Osteoblast (primary cell): Measurements from ENCODE around the gene SYN1. TPM values are rescaled to one million over a fixed set of nuclear protein-coding genes. Genes with fewer than 3 reads are reported as not detected.

Experiments
- DNase-seq: peaks from one replicate; pipeline ENCODE4 v3.0.0; 2011; ENCODE audit warnings: low spot score, mixed read lengths; ENCODE audit not compliant: insufficient read length; ENCODE audit errors: missing footprints
- H2AFZ ChIP-seq: 2 replicates; pipeline ENCODE4 v1.6.0; 2011; ENCODE audit warnings: mild to moderate bottlenecking, low read length
- H3K27ac ChIP-seq: 2 replicates; pipeline ENCODE4 v1.5.1; 2011; ENCODE audit warnings: mild to moderate bottlenecking, low read depth, low read length, moderate library complexity
- H3K27me3 ChIP-seq: 2 replicates; pipeline ENCODE4 v1.6.0; 2012; ENCODE audit warnings: mild to moderate bottlenecking, control low read depth, inconsistent platforms, low read length, moderate library complexity; ENCODE audit not compliant: insufficient read depth
- H3K36me3 ChIP-seq: 2 replicates; pipeline ENCODE4 v1.5.1; 2011; ENCODE audit warnings: mild to moderate bottlenecking, low read length, control low read depth, moderate library complexity; ENCODE audit not compliant: insufficient read depth
- H3K4me1 ChIP-seq: 2 replicates; pipeline ENCODE4 v1.5.1; 2011; ENCODE audit warnings: mild to moderate bottlenecking, low read length, control low read depth, moderate library complexity; ENCODE audit not compliant: insufficient read depth
- H3K4me2 ChIP-seq: 2 replicates; pipeline ENCODE4 v1.6.0; 2011; ENCODE audit warnings: mild to moderate bottlenecking, low read length; ENCODE audit not compliant: insufficient read depth
- H3K4me3 ChIP-seq: fragments of 200-600 bp; sonication (generic); 3 replicates; pipeline ENCODE4 v1.5.1; 2012; ENCODE audit warnings: mild to moderate bottlenecking, low read length, inconsistent platforms; ENCODE audit not compliant: insufficient read depth
- H3K79me2 ChIP-seq: 2 replicates; pipeline ENCODE4 v1.6.0; 2012; ENCODE audit warnings: mild to moderate bottlenecking, low read length, control low read depth, inconsistent platforms; ENCODE audit not compliant: insufficient read depth
- H3K9me3 ChIP-seq: 2 replicates; pipeline ENCODE4 v1.5.1; 2011; ENCODE audit warnings: low read depth, low read length, control low read depth
- H4K20me1 ChIP-seq: 2 replicates; pipeline ENCODE4 v1.6.0; 2012; ENCODE audit warnings: mild to moderate bottlenecking, low read length, control low read depth; ENCODE audit not compliant: insufficient read depth
- total RNA-seq: library from RNA; depleted of rRNA; stranded (reverse); fragments of >200 nt; gene quantifications from 2 replicates; pipeline ENCODE4 v1.2.3, GENCODE V29; 2012
- TF ChIP-seq, protein P1 (sequence below): IDR thresholded peaks from 2 replicates; pipeline ENCODE4 v1.5.1; 2011; ENCODE audit warnings: mild to moderate bottlenecking, low read depth, low read length, moderate library complexity; ENCODE audit errors: extremely low read depth

SYN1 gene
- total RNA-seq, 1 donor, result under 0.01 TPM

DNA sequence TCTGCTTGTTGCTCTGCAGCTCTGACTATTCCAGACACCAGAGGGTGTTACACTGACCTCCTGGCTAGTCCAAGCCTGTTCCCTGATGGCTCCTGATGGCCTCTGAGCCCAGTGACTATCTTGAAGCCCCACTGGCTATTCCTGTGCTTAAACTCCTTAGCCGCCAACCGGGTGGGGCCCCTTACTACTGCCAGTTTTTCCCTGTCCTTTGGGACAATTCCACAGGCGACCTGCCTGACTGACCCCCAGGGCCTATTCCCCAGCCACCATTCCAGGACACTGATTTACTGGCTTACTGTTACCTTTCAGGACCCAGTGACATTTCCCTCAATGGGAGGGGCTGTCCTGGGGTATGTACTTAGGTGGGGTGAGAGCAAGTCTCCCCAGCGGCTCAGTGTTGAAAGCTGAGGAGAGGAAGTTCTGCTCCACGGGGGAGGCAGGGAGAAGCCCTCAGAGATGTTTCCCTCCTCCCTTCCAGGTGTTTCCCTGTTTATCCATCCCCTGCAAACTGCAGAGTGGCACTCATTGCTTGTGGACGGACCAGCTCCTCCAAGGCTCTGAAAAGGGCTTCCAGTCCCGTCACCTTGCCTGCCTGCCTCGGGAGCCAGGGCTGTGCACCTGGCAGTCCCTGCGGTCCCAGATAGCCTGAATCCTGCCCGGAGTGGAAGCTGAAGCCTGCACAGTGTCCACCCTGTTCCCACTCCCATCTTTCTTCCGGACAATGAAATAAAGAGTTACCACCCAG, 33.4 kb downstream of the SYN1 start:
- Histone ChIP-seq H3K79me2 (peaks cover 19% of the 10 kb centered on the region), H3K4me1 (peaks cover 20% of the 10 kb centered on the region), H3K27me3 (no peaks in the 10 kb centered on the region), H3K4me2 (no peak overlapping the region), H3K27ac (no peak overlapping the region), H3K9me3 (no peaks in the 10 kb centered on the region), H4K20me1 (peaks cover 30% of the 10 kb centered on the region), H2AFZ (no peak overlapping the region), H3K36me3 (peaks cover 19% of the 10 kb centered on the region), H3K4me3 (peak overlapping the region; percentile 25)
- TF ChIP-seq, protein P1, sequence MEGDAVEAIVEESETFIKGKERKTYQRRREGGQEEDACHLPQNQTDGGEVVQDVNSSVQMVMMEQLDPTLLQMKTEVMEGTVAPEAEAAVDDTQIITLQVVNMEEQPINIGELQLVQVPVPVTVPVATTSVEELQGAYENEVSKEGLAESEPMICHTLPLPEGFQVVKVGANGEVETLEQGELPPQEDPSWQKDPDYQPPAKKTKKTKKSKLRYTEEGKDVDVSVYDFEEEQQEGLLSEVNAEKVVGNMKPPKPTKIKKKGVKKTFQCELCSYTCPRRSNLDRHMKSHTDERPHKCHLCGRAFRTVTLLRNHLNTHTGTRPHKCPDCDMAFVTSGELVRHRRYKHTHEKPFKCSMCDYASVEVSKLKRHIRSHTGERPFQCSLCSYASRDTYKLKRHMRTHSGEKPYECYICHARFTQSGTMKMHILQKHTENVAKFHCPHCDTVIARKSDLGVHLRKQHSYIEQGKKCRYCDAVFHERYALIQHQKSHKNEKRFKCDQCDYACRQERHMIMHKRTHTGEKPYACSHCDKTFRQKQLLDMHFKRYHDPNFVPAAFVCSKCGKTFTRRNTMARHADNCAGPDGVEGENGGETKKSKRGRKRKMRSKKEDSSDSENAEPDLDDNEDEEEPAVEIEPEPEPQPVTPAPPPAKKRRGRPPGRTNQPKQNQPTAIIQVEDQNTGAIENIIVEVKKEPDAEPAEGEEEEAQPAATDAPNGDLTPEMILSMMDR, result no peak
- no peak for DNase-seq

DNA sequence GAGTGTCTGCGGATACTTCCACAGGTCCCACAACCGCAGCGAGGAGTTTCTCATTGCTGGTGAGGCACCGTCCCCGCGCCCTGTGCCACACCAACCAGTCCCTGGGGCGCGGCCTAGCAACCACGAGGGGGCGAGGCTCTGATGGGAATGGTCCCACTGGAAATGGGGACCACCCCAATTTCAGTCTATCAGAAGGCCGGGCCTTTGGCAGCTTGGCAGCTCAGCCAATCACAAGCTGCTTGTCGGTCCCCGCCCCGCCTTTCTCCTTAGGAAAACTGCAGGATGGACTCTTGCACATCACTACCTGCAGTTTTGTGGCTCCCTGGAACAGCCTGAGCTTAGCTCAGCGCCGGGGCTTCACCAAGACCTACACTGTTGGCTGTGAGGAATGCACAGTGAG, 34.4 kb downstream of the SYN1 start:
- peaks cover 19% of the 10 kb centered on the region for H3K36me3 ChIP-seq
- no peak for DNase-seq
- H3K9me3 ChIP-seq, result no peaks in the 10 kb centered on the region
- peak overlapping the region; percentile 72 for H3K27ac ChIP-seq
- H2AFZ ChIP-seq, result no peak overlapping the region
- peaks cover 19% of the 10 kb centered on the region for H3K79me2 ChIP-seq
- TF ChIP-seq, protein P1, result no peak
- peaks cover 20% of the 10 kb centered on the region for H3K4me1 ChIP-seq
- peak overlapping the region; percentile 88 for H3K4me2 ChIP-seq
- H3K27me3 ChIP-seq, result no peaks in the 10 kb centered on the region
- peaks cover 30% of the 10 kb centered on the region for H4K20me1 ChIP-seq
- H3K4me3 ChIP-seq, result peak overlapping the region; percentile 76

DNA sequence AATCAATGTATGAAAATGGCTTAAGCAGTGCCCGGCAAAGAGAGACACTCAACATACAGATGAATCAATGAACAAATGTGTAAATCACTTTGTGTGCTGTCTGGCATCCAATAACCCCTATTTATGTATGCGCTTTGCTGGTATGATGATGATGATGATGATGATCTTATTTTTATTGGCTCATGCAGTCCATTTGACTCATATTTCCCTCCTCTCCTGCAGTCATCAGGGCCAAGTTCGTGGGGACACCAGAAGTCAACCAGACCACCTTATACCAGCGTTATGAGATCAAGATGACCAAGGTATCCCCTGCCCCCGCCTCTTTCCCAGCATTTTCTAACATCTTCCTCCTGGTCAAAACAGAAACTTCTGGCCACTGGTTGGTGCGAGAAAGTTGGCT, 34.9 kb downstream of the SYN1 start:
- peak overlapping the region; percentile 72 for H3K27ac ChIP-seq
- H3K4me2 ChIP-seq, result peak overlapping the region; percentile 88
- H3K4me3 ChIP-seq, result peak overlapping the region; percentile 76

GRCh38 chrX:47583240-47583861, 36.3 kb downstream of the SYN1 start:
- Histone ChIP-seq H3K4me1 (peaks cover 30% of the 10 kb centered on the region), H3K27me3 (no peaks in the 10 kb centered on the region), H3K79me2 (peaks cover 19% of the 10 kb centered on the region), H3K4me3 (peak overlapping the region; percentile 76), H2AFZ (no peak overlapping the region), H3K36me3 (peaks cover 19% of the 10 kb centered on the region), H3K4me2 (peak overlapping the region; percentile 88), H3K27ac (peak overlapping the region; percentile 72), H3K9me3 (no peaks in the 10 kb centered on the region), H4K20me1 (peaks cover 30% of the 10 kb centered on the region)
- no peak for DNase-seq
- TF ChIP-seq, protein P1, result no peak

More for the DNA sequence above, 34.9 kb downstream of the SYN1 start:
- H3K27me3 ChIP-seq, result no peaks in the 10 kb centered on the region
- H3K36me3 ChIP-seq, result peaks cover 19% of the 10 kb centered on the region
- no peak for DNase-seq
- no peak overlapping the region for H2AFZ ChIP-seq
- peaks cover 30% of the 10 kb centered on the region for H4K20me1 ChIP-seq
- H3K9me3 ChIP-seq, result no peaks in the 10 kb centered on the region
- H3K79me2 ChIP-seq, result peaks cover 19% of the 10 kb centered on the region
- TF ChIP-seq, protein P1, result no peak
- H3K4me1 ChIP-seq, result peaks cover 20% of the 10 kb centered on the region
